A673 (cell line): ENCODE results near the gene SMC5.

Experiments
- CTCF ChIP-seq: fragments of 300-800, 200-600 bp; sonication (generic); conservative IDR thresholded peaks from 2 replicates; pipeline ENCODE4 v1.5.1; 2017; ENCODE audit warnings: low read depth, mild to moderate bottlenecking, antibody characterized with exemption, low read length, moderate library complexity, mixed read lengths
- EZH2 ChIP-seq: fragments of 200-600 bp; sonication (generic); IDR thresholded peaks from 2 replicates; pipeline ENCODE4 v1.6.1; 2017; ENCODE audit warnings: borderline replicate concordance, low read depth, mild to moderate bottlenecking, mixed read lengths, antibody characterized with exemption, low read length; ENCODE audit not compliant: poor library complexity, severe bottlenecking

- TF ChIP-seq CTCF (no peak), EZH2 (no peak)
These were observed 104.2 kb downstream of the SMC5 start for GRCh38 chr9:70362952-70363351.
